HG03159 (cell line): Measurements from ENCODE around the gene ATP5F1A.
"Not testable (repeated sequence)": the region's sequence is repeated elsewhere in the genome, so short reads cannot be mapped to it uniquely, and the experiment has no call there.

Experiments
- ATAC-seq: cut with Tn5 transposase; IDR thresholded peaks from one replicate; pipeline ENCODE4 v1.9.1; 2021; ENCODE audit warnings: mild to moderate bottlenecking, moderate library complexity; ENCODE audit not compliant: unreplicated experiment

Gene ATP5F1A

DNA sequence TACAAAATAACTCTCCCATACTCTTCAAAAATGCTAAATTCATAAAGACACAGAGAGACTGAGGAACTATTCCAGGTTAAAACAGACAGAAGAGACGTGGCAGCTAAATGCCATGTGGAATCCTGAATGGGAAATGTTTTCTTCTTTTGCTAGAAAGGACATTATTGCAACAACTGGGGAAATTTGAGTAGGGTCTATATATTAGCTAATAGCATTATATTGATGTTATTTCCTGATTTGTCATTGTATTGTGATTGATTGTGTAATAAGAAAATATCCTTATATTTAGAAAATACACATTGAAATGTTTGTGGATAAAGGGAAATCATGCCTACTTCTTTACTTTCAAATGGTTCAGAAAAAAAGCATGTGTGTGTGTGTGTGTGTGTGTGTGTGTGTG lies 49.5 kb downstream of the ATP5F1A start:
- ATAC-seq: no peak

DNA sequence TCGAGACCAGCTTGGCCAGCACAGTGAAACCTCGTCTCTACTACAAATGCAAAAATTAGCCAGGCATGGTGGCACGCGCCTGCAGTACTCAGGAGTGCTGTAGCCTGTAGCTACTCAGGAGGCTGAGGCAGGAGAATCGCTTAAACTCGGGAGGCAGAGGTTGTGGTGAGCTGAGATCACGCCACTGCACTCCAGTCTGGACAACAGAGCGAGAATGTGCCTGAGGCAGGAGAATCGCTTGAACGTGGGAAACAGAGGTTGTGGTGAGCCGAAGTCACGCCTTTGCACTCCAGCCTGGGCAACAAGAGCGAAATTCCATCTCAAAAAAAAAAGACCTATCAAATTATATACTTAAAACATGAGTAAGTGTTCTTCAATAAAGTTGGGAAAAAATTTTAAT lies 50.7 kb downstream of the ATP5F1A start:
- ATAC-seq: not testable (repeated sequence)

DNA sequence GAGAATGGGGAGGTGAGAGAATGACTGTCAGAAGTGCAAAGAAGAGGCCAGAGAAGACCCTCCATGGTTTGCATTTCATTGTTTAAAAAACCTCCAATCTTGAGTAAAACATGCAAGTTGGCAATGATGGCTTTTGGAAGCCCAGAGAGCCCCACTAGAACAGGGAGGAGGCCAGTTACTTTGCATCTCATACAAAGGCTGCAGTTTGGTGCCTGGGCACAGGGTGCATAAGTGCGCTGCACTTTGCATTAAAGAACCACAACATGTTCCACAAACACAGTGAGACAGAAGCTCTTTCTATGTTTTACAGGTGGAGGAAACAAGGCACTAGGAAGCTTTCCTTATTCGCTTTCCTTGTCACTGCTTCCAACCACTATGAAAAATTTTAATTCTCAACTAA lies 51.4 kb downstream of the ATP5F1A start:
- no peak for ATAC-seq

DNA sequence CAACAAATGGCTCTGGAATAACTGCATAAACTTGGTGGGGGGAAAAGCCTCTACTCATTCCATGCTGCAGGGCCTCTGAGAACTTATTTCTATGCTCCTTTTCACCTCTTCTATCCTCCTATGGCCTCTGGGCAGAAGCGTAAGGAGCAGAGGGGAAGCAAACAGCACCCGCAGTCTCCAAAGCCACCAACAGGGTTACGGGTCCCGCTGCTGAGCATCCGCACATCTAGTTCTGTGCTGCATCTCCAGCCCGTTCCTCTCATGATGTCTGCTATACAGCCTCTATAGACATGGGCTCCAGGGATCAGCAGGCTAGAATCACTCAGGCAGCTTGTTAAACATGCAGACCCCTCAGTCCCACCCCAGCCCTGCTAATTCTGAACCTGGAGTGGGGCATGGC lies 52.0 kb downstream of the ATP5F1A start:
- no peak for ATAC-seq

DNA sequence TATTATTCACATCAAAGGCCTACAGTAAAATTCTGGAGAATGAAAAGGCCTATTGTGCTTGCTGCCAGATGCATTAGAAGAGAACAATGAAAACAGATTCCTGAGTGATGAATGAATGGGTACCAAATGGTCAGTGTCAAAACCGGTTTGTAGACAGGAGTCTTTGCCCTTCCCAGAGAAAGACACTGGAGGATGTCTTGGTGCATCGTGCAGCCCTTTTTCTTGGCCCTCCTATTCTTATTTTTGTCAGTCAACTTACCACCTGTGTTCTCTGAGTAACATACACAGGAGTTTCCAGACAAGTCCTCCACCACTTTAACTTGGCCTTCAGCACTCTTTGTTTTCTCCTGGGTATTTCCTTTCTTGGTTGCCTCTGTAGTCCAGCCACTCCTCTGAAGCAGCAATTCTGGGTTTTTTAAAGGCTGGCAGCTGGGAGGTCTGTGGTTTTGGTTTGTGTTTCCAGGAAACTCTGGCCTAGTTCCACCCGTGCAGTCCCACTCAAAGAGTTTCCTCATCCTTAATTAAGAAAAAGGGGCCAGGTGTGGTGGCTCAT lies 55.4 kb downstream of the ATP5F1A start:
- no peak for ATAC-seq

DNA sequence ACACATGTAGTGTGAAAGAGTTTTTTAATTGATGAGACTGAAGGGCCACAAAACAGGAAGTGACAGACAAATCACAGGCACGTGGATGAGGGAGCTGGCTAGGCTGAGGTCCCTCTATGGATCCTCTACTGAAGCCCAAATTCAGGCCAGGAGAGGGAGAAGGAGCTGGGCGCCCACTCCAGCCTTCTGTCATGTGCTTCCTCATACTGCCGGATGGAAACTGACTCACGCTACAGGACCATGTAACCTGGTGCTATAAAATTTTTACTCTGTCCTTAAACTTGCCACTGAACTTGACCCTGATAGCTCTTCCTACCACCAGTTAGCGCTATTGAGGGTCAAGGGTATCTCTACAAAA lies 57.4 kb downstream of the ATP5F1A start:
- no peak for ATAC-seq

DNA sequence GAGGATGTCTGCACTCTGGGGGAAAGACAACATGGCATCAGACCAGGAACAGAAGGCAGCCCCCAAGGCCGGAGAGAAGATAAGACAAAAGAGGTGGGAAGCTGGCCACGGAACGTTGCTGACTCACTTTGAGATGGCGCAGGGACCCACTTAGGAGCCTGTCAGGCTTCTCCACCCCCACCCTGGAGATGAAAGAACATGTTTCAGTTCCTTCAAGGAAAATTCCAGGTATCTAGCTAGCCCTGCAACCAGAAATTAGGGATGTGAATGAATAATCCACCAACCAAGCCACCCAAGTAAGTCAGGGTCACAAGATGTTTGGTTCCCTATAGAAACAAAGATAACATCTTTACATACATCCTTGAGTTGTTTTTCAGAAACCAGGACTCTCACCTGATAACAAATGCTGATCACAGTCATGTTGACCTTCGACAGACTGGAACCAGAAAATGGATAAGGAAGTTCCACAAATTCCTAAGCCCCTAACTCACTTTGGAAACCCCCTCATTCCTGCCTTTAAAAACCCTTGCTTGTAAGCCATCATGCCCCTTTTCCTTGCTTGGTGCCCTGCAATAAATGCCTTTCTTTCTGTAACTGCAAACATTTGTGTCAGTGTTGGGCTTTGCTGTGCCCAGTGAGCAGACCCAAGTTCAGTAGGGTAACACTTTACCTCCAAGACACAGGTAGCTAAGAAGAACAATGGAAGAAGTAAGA lies 57.9 kb downstream of the ATP5F1A start:
- ATAC-seq: no peak

DNA sequence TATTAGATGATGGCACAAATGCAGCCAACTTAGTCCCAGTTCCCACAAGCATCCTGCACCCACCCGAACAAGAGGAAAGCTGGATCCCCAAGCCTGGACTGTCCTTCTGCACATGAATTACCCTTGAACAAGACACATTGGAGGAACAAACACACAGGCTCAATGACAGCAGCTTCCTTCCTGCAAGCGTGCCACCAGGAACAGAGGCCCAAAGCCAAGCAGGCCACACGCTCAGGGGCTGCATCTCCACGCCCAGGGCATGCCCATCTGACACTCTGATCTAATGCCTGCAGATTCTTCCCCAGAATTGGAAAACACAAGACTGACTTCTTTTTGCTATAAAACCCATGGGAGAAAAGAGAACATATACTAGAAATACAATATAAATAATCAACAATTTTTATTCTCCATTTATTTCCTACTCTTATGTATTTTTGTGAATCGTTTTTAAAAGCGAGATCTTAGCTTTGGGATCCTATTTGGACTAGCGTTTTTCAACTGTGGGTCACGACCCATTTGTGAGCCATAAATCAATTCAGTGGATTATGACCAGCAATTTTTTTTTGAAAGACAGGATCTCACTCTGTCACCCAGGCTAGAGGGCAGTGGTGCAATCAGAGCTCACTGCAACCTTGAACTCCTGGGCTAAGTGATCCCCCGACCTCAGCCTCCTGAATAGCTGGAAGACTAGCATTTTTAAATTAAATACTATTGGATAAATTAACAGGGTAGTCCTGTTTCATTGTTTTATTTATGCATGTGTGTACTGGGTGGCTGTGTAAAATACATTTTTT lies 60.4 kb downstream of the ATP5F1A start:
- ATAC-seq: no peak

DNA sequence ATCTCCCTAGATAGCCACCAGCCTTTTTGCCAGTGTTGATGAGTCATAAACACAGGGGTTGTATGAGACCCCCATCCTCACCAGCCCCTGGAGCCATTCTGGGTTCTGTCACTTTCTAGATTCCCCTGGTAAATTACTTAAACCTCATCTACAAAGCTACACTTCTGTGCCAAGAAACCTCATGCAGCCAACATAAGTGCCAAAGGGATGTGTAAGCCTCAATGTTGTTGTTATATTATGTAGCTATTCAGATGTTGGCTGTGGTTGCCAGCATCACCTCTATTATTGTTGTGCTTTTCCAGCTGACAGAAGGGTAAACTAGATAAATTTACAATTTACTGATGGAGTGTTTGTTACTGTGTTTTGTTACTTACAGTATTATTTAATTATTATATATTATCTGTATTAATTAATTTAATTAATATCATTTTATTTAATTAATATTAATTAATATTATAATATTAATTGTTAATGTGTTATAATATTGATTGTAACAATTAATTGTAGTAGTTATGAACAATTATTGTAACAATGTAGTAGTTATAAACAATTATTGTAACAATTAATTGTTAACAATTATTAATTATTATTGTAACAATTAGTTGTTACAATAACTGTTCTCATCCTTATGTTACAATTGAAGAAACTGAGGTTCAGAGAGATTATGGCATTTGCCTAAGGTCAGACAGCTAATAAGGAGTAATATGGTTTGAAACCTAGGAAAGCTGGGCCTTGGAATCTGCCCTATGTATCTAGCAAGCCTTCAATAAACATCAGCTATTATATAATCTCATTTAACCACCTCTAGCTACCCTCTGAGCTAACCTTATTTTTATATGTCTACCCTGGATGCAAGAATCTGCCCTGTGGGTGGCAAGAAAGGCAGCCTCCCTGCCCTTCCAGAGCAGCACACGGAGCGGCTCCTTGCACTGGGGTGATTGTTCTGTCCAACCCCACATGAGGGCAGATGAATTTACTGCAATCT lies 62.1 kb downstream of the ATP5F1A start:
- ATAC-seq: no peak

DNA sequence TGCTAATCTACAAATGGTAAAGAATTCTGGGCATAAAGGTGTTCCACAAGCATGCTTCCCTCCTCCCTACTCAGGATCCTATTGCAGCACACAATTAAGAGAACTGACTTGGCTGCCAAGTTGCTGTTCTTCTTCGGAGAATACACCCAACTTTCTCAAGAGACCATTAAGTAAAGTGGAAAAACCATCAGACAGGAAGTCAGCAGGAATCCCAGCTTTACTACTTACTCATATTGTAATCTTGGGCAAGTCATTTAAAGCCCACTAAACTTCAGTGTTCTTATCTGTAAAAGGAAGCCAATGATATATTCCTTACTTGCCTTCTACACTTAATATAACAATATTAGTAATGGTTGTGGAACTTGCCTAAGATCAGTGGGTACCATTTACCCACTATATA lies 63.9 kb downstream of the ATP5F1A start:
- ATAC-seq: no peak

DNA sequence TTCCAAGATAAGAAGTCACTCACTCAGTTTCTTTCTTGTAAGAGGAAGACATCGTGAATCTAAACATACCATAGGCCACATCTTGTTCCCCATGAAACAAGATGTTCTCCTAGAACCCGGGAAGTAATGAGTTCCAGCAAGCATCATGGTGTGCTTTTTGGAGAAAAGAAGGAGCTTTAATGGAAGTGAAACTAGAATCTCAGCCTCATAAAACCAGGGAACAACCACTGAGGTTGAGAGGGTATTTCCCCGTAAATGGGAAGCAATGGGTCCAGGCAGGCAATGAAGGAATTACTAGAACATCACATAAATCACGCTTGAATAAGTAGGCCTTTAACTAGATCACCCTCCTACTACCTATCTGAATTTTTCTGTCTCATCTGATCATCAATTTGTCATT lies 66.4 kb downstream of the ATP5F1A start:
- no peak for ATAC-seq
